Upper lobe of left lung (tissue), 6 donors: Measurements from ENCODE around the gene MLPH. TPM values are rescaled to one million over a fixed set of nuclear protein-coding genes. Genes with fewer than 3 reads are reported as not detected.

Source experiments
- ATAC-seq, 2 donors: fragments of 200-7000 bp; cut with Tn5 transposase; one replicate each; pipeline ENCODE4 v1.9.1; 2022; ENCODE audit warnings: mild to moderate bottlenecking in 2 of 2, moderate library complexity in 2 of 2; ENCODE audit not compliant: low FRiP score in 2 of 2
- DNase-seq, 2 donors: peaks; one replicate each; pipeline ENCODE4 v3.0.0-alpha.2; 2019 to 2020
- H3K27ac ChIP-seq, 4 donors: fragments of 200-600 bp; sonication (generic); one replicate each; pipeline ENCODE4 v1.5.1; 2016 to 2019
- H3K27me3 ChIP-seq, 4 donors: fragments of 200-600 bp; sonication (generic); one replicate each; pipeline ENCODE4 v1.5.1; 2017 to 2019
- H3K36me3 ChIP-seq, 4 donors: fragments of 200-600 bp; sonication (generic); one replicate each; pipeline ENCODE4 v1.5.1; 2016 to 2019
- H3K4me1 ChIP-seq, 4 donors: fragments of 200-600 bp; sonication (generic); one replicate each; pipeline ENCODE4 v1.5.1; 2018 to 2019
- H3K4me3 ChIP-seq, 4 donors: fragments of 200-600 bp; sonication (generic); one replicate each; pipeline ENCODE4 v1.5.1; 2017 to 2019; ENCODE audit warnings: mild to moderate bottlenecking in 2 of 4, moderate library complexity in 1 of 4
- H3K9me3 ChIP-seq, 4 donors: fragments of 200-600 bp; sonication (generic); one replicate each; pipeline ENCODE4 v1.5.1; 2018 to 2019
- EP300 ChIP-seq, 4 donors: sonication (generic); formaldehyde crosslinking; IDR thresholded peaks; one replicate each; pipeline ENCODE4 v1.5.1; 2017; ENCODE audit warnings: antibody characterized with exemption in 4 of 4, control low read depth in 2 of 4
- POLR2A ChIP-seq, 4 donors: fragments of 450-650 bp; IDR thresholded peaks; one replicate each; pipeline ENCODE4 v1.5.1; 2016 to 2017; ENCODE audit warnings: antibody characterized with exemption in 4 of 4, mild to moderate bottlenecking in 2 of 4
- POLR2AphosphoS5 ChIP-seq, 2 donors: sonication (generic); formaldehyde crosslinking; IDR thresholded peaks; one replicate each; pipeline ENCODE4 v1.5.1; 2017; ENCODE audit warnings: antibody characterized with exemption in 2 of 2
- WGBS, 2 donors: methylation state at CpG; one replicate each; pipeline ENCODE4 v1.1.5; 2017 to 2018; 5-methylcytosine and 5-hydroxymethylcytosine counted together
- total RNA-seq, 6 donors: library from RNA; depleted of rRNA in 4 of 6; stranded (reverse); fragments of >200 nt in 4 of 6; gene quantifications; one replicate each; pipeline versions ENCODE4 v1.1.0 to v1.2.1, GENCODE V29; 2016 to 2021
- TF ChIP-seq, protein P1 (sequence below), 6 experiments: fragments of 450-650 bp in 4 of 6; fragments of 200-600 bp in 2 of 6; sonication (generic) in 2 of 6; IDR thresholded peaks; one replicate each; pipeline ENCODE4 v1.5.1; 2016 to 2019; ENCODE audit warnings: antibody characterized with exemption in 6 of 6
- donor health status: DM: no; HTN: no; CAD: no; lungs with moderate emphysema.
- donor health status: DM: no; HTN: yes; CAD: no; lungs with severe emphysema.

The MLPH gene
- total RNA-seq, 6 donors from 2014 or later, result 289 to 1,452 (median 502) TPM

- Histone ChIP-seq H3K4me1 (peaks cover under 1 to 25% (median 21%) of the 10 kb centered on the region in 4 donors), H3K27me3 (no peaks in the 10 kb centered on the region), H3K27ac (no peak overlapping the region), H3K4me3 (no peak overlapping the region), H3K36me3 (peaks cover 0 to 21% (median 11%) of the 10 kb centered on the region in 4 donors), H3K9me3 (no peaks in the 10 kb centered on the region)
- WGBS, 2 donors, result 92% methylated on average over 16 of the region's 16 CpGs
- no peak for DNase-seq
- ATAC-seq, result no peak
- TF ChIP-seq, protein P1, sequence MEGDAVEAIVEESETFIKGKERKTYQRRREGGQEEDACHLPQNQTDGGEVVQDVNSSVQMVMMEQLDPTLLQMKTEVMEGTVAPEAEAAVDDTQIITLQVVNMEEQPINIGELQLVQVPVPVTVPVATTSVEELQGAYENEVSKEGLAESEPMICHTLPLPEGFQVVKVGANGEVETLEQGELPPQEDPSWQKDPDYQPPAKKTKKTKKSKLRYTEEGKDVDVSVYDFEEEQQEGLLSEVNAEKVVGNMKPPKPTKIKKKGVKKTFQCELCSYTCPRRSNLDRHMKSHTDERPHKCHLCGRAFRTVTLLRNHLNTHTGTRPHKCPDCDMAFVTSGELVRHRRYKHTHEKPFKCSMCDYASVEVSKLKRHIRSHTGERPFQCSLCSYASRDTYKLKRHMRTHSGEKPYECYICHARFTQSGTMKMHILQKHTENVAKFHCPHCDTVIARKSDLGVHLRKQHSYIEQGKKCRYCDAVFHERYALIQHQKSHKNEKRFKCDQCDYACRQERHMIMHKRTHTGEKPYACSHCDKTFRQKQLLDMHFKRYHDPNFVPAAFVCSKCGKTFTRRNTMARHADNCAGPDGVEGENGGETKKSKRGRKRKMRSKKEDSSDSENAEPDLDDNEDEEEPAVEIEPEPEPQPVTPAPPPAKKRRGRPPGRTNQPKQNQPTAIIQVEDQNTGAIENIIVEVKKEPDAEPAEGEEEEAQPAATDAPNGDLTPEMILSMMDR (IDR thresholded peaks at IDR 0.05), result no peak
- TF ChIP-seq POLR2AphosphoS5 (IDR thresholded peaks at IDR 0.05), result no peak
- TF ChIP-seq POLR2A (IDR thresholded peaks at IDR 0.05), result no peak
- TF ChIP-seq EP300 (IDR thresholded peaks at IDR 0.05), result no peak
Observed at GRCh38 chr2:237515166-237515565, 28.1 kb downstream of the MLPH start.

DNA sequence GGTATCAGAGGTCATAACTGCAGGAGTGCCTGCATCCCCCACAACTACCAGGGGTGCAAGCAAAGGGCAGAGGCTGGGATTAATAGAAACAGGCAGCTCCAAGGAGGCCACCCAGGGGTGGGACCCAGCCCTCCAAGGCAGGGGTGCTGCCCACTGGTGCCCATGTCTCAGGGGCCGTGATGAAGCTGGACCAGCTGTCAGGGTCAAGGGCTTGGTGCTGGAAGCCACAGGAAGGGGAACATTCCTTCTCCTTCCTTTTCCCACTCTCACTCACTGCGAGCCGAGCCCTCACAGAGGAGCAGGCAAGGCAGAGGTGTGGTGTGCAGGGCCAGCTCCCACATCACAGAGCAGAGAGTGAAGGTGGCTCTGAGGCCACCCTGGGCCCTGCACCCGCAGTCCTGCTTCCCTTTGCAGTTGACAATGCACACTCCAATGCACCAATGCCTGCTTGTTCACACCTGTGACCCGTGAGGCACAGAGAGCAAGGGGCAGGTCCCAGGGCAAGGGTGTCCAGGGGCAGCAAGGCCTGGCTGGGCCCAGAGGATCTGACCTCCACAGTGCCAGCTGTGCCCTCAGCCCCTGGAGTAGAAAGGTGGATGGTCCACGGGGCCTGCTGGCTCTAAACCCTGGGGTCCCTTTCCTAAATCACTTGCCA is 28.7 kb downstream of the MLPH start:
- Histone ChIP-seq H3K36me3 (peaks cover 0 to 23% (median 11%) of the 10 kb centered on the region in 4 donors), H3K9me3 (no peaks in the 10 kb centered on the region), H3K27ac (no peak overlapping the region), H3K4me3 (no peak overlapping the region), H3K4me1 (peaks cover 0 to 20% (median 15%) of the 10 kb centered on the region in 4 donors), H3K27me3 (no peaks in the 10 kb centered on the region)
- ATAC-seq (no peak), DNase-seq (peak in 1 of 2 donors; percentile 55)
- TF ChIP-seq EP300 (IDR thresholded peaks at IDR 0.05), result no peak
- 40 to 89% methylated on average over 1 to 6 of the region's 6 CpGs for WGBS, 2 donors

- Histone ChIP-seq H3K9me3 (no peaks in the 10 kb centered on the region), H3K4me1 (peaks cover 0 to 11% (median 9%) of the 10 kb centered on the region in 4 donors), H3K27me3 (no peaks in the 10 kb centered on the region), H3K27ac (no peak overlapping the region), H3K4me3 (no peak overlapping the region), H3K36me3 (peaks cover 0 to 20% (median 10%) of the 10 kb centered on the region in 4 donors)
- 84 to 89% methylated on average over 4 of the region's 4 CpGs for WGBS, 2 donors
- no peak for ATAC-seq
- TF ChIP-seq EP300 (IDR thresholded peaks at IDR 0.05), result no peak
- DNase-seq, result no peak
Observed at GRCh38 chr2:237517163-237517562, 30.1 kb downstream of the MLPH start.

- WGBS, 2 donors, result 94% methylated on average over 1 of the region's 1 CpG
- H3K27ac ChIP-seq, result no peak overlapping the region
- ATAC-seq, result no peak
- TF ChIP-seq EP300 (IDR thresholded peaks at IDR 0.05), result no peak
- no peak for TF ChIP-seq POLR2A (IDR thresholded peaks at IDR 0.05)
- TF ChIP-seq, protein P1 (IDR thresholded peaks at IDR 0.05), result no peak
- no peak for TF ChIP-seq POLR2AphosphoS5 (IDR thresholded peaks at IDR 0.05)
- H3K36me3 ChIP-seq, result peaks cover 0 to 20% (median 7%) of the 10 kb centered on the region in 4 donors
- peaks cover 0 to 3% (median 3%) of the 10 kb centered on the region in 4 donors for H3K4me1 ChIP-seq
- H3K27me3 ChIP-seq, result no peaks in the 10 kb centered on the region
- DNase-seq, result no peak
- no peaks in the 10 kb centered on the region for H3K9me3 ChIP-seq
- H3K4me3 ChIP-seq, result no peak overlapping the region
Observed at GRCh38 chr2:237517990-237518389, 30.9 kb downstream of the MLPH start.

GRCh38 chr2:237519506-237520245 is 32.6 kb downstream of the MLPH start:
- peak in 1 of 2 donors; percentile 40 for DNase-seq
- H3K4me1 ChIP-seq, result no peaks in the 10 kb centered on the region
- peak in 1 of 2 donors; percentile 6 for ATAC-seq
- no peaks in the 10 kb centered on the region for H3K9me3 ChIP-seq
- WGBS, 2 donors, result 83 to 90% methylated on average over 2 to 14 of the region's 14 CpGs
- H3K4me3 ChIP-seq, result no peak overlapping the region
- H3K27me3 ChIP-seq, result no peaks in the 10 kb centered on the region
- H3K27ac ChIP-seq, result no peak overlapping the region
- peaks cover 0 to 24% (median 2%) of the 10 kb centered on the region in 4 donors for H3K36me3 ChIP-seq
- TF ChIP-seq POLR2A (IDR thresholded peaks at IDR 0.05) (no peak), EP300 (IDR thresholded peaks at IDR 0.05) (no peak)

GRCh38 chr2:237520290-237520689 is 33.2 kb downstream of the MLPH start:
- peaks cover 0 to 26% (median 2%) of the 10 kb centered on the region in 4 donors for H3K36me3 ChIP-seq
- no peaks in the 10 kb centered on the region for H3K27me3 ChIP-seq
- H3K4me1 ChIP-seq, result no peaks in the 10 kb centered on the region
- WGBS, 2 donors, result 94 to 100% methylated on average over 6 of the region's 6 CpGs
- TF ChIP-seq POLR2A (IDR thresholded peaks at IDR 0.05) (no peak), POLR2AphosphoS5 (IDR thresholded peaks at IDR 0.05) (no peak), EP300 (IDR thresholded peaks at IDR 0.05) (no peak)
- TF ChIP-seq, protein P1 (IDR thresholded peaks at IDR 0.05), result no peak
- no peak overlapping the region for H3K27ac ChIP-seq
- H3K9me3 ChIP-seq, result no peaks in the 10 kb centered on the region
- DNase-seq (no peak), ATAC-seq (no peak)
- no peak overlapping the region for H3K4me3 ChIP-seq
